Osteoblast (primary cell): Measurements from ENCODE around the gene EPB41. TPM values are rescaled to one million over a fixed set of nuclear protein-coding genes. Genes with fewer than 3 reads are reported as not detected.

Experiments used
- DNase-seq: peaks from one replicate; pipeline ENCODE4 v3.0.0; 2011; ENCODE audit warnings: low spot score, mixed read lengths; ENCODE audit not compliant: insufficient read length; ENCODE audit errors: missing footprints
- H2AFZ ChIP-seq: 2 replicates; pipeline ENCODE4 v1.6.0; 2011; ENCODE audit warnings: mild to moderate bottlenecking, low read length
- H3K27ac ChIP-seq: 2 replicates; pipeline ENCODE4 v1.5.1; 2011; ENCODE audit warnings: mild to moderate bottlenecking, low read depth, low read length, moderate library complexity
- H3K27me3 ChIP-seq: 2 replicates; pipeline ENCODE4 v1.6.0; 2012; ENCODE audit warnings: mild to moderate bottlenecking, control low read depth, inconsistent platforms, low read length, moderate library complexity; ENCODE audit not compliant: insufficient read depth
- H3K36me3 ChIP-seq: 2 replicates; pipeline ENCODE4 v1.5.1; 2011; ENCODE audit warnings: mild to moderate bottlenecking, low read length, control low read depth, moderate library complexity; ENCODE audit not compliant: insufficient read depth
- H3K4me1 ChIP-seq: 2 replicates; pipeline ENCODE4 v1.5.1; 2011; ENCODE audit warnings: mild to moderate bottlenecking, low read length, control low read depth, moderate library complexity; ENCODE audit not compliant: insufficient read depth
- H3K4me2 ChIP-seq: 2 replicates; pipeline ENCODE4 v1.6.0; 2011; ENCODE audit warnings: mild to moderate bottlenecking, low read length; ENCODE audit not compliant: insufficient read depth
- H3K4me3 ChIP-seq: fragments of 200-600 bp; sonication (generic); 3 replicates; pipeline ENCODE4 v1.5.1; 2012; ENCODE audit warnings: mild to moderate bottlenecking, low read length, inconsistent platforms; ENCODE audit not compliant: insufficient read depth
- H3K79me2 ChIP-seq: 2 replicates; pipeline ENCODE4 v1.6.0; 2012; ENCODE audit warnings: mild to moderate bottlenecking, low read length, control low read depth, inconsistent platforms; ENCODE audit not compliant: insufficient read depth
- H3K9me3 ChIP-seq: 2 replicates; pipeline ENCODE4 v1.5.1; 2011; ENCODE audit warnings: low read depth, low read length, control low read depth
- H4K20me1 ChIP-seq: 2 replicates; pipeline ENCODE4 v1.6.0; 2012; ENCODE audit warnings: mild to moderate bottlenecking, low read length, control low read depth; ENCODE audit not compliant: insufficient read depth
- CTCF ChIP-seq: IDR thresholded peaks from 2 replicates; pipeline ENCODE4 v1.5.1; 2011; ENCODE audit warnings: mild to moderate bottlenecking, low read depth, low read length, moderate library complexity; ENCODE audit errors: extremely low read depth
- total RNA-seq: library from RNA; depleted of rRNA; stranded (reverse); fragments of >200 nt; gene quantifications from 2 replicates; pipeline ENCODE4 v1.2.3, GENCODE V29; 2012

EPB41 gene
- total RNA-seq, 1 donor, result 20.6 TPM

- peak overlapping the region; percentile 94 for H2AFZ ChIP-seq
- TF ChIP-seq CTCF, result no peak
- no peaks in the 10 kb centered on the region for H3K9me3 ChIP-seq
- H4K20me1 ChIP-seq, result no peaks in the 10 kb centered on the region
- H3K27ac ChIP-seq, result no peak overlapping the region
- peaks cover 11% of the 10 kb centered on the region for H3K4me1 ChIP-seq
- DNase-seq, result no peak
- peak overlapping the region; percentile 93 for H3K4me3 ChIP-seq
- peak overlapping the region; percentile 96 for H3K4me2 ChIP-seq
- H3K36me3 ChIP-seq, result no peaks in the 10 kb centered on the region
- no peaks in the 10 kb centered on the region for H3K79me2 ChIP-seq
- H3K27me3 ChIP-seq, result peaks cover 6% of the 10 kb centered on the region
Measured at GRCh38 chr1:28887835-28888682, 26.3 kb upstream of the EPB41 start.

- no peaks in the 10 kb centered on the region for H3K36me3 ChIP-seq
- H2AFZ ChIP-seq, result no peak overlapping the region
- no peak overlapping the region for H3K4me2 ChIP-seq
- no peak for TF ChIP-seq CTCF
- H3K79me2 ChIP-seq, result no peaks in the 10 kb centered on the region
- no peak overlapping the region for H3K4me3 ChIP-seq
- peaks cover 11% of the 10 kb centered on the region for H3K4me1 ChIP-seq
- DNase-seq, result no peak
- H3K27ac ChIP-seq, result no peak overlapping the region
- peaks cover 6% of the 10 kb centered on the region for H3K27me3 ChIP-seq
- H3K9me3 ChIP-seq, result no peaks in the 10 kb centered on the region
- H4K20me1 ChIP-seq, result no peaks in the 10 kb centered on the region
Measured at GRCh38 chr1:28888915-28889314, 25.5 kb upstream of the EPB41 start.

DNA sequence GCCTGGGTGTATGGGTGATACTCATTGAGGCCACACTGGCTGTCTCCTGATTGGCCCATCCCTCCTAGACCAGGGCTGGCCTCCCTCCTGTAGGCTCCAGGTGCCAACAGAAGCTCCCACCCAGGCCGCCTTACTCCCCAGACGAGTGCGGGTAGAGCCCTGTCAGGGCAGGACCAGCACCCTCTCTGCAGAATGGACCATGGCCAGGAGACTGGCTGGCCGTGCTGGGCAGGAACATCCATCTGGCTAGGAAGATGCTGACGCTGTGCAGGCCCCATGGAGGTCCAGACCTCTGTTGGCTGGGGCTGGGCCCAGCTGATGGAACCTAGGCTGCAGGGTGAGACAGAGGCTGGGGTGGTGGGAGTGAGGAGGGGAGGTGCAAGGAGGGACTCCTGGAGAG lies 25.0 kb upstream of the EPB41 start:
- peaks cover 10% of the 10 kb centered on the region for H3K4me1 ChIP-seq
- no peaks in the 10 kb centered on the region for H3K9me3 ChIP-seq
- H3K4me2 ChIP-seq, result no peak overlapping the region
- no peak for DNase-seq
- no peaks in the 10 kb centered on the region for H3K79me2 ChIP-seq
- H2AFZ ChIP-seq, result no peak overlapping the region
- H3K4me3 ChIP-seq, result no peak overlapping the region
- peaks cover 6% of the 10 kb centered on the region for H3K27me3 ChIP-seq
- no peak for TF ChIP-seq CTCF
- no peaks in the 10 kb centered on the region for H3K36me3 ChIP-seq
- no peak overlapping the region for H3K27ac ChIP-seq
- no peaks in the 10 kb centered on the region for H4K20me1 ChIP-seq

DNA sequence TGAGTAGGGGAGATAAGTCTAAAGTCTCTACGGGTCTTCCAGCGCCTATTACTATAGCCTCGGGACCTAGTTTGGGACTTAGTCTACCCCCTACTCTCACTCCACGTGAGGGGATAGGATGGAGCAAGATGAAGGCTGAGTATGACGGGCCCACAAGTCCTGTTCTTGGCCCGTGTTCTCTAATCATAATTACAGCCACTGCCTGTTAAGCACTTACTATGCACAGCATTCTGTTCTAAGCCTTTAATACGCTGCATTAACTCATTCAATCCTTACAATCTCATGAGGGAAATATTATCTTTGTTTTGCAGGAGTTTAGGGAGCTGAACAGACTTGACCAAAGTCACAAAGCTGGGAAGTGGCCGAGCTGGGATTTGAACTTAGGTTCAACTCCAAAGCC lies 23.9 kb upstream of the EPB41 start:
- TF ChIP-seq CTCF, result no peak
- Histone ChIP-seq H3K4me3 (no peak overlapping the region), H3K27me3 (peaks cover 6% of the 10 kb centered on the region), H4K20me1 (no peaks in the 10 kb centered on the region), H2AFZ (no peak overlapping the region), H3K27ac (no peak overlapping the region), H3K9me3 (no peaks in the 10 kb centered on the region), H3K79me2 (no peaks in the 10 kb centered on the region), H3K4me2 (no peak overlapping the region), H3K36me3 (no peaks in the 10 kb centered on the region), H3K4me1 (peaks cover 5% of the 10 kb centered on the region)
- DNase-seq, result no peak
